HepG2 (cell line): ENCODE measurements around the gene DSTYK. TPM values are rescaled to one million over a fixed set of nuclear protein-coding genes. Genes with fewer than 3 reads are reported as not detected.
"Not testable (repeated sequence)": the region's sequence is repeated elsewhere in the genome, so short reads cannot be mapped to it uniquely, and the experiment has no call there.

Source experiments
- ATAC-seq: fragments of 200-7000 bp; cut with Tn5 transposase; 3 replicates; pipeline ENCODE4 v1.9.1; 2020; ENCODE audit warnings: mild to moderate bottlenecking, moderate library complexity
- BruUV-seq: library from RNA; stranded (reverse); fragments of 400-500 nt; replicated peaks from 2 replicates; lab custom pipeline; 2021; lab: Mats Ljungman, UMichigan
- CTCF ChIA-PET: fragments of 300-600 bp; formaldehyde crosslinking; extraction: SDS; loops from one replicate; lab custom pipeline; 2021; ENCODE audit warnings: low total read pairs, inconsistent platforms, low intra/inter-chr PET ratio; lab: Yijun Ruan, JAX
- POLR2A ChIA-PET: fragments of 350-600 bp; sonication (Branson Sonifier 250); formaldehyde crosslinking; loops from one replicate; lab custom pipeline; 2020; ENCODE audit warnings: antibody characterized with exemption, inconsistent platforms; lab: Yijun Ruan, JAX
- DNase-seq: peaks from one replicate; pipeline ENCODE4 v3.0.0-alpha.2; 2015; ENCODE audit warnings: low spot score
- FAIRE-seq: peaks from 3 replicates; lab custom pipeline; 2011; peaks lifted over from hg19 to GRCh38; lab: Jason Lieb, UNC
- H2AFZ ChIP-seq: one replicate; pipeline ENCODE4 v1.6.1; 2011; ENCODE audit warnings: low read length, inconsistent platforms
- H3K27ac ChIP-seq: fragments of 300-600 bp; 3 replicates; pipeline ENCODE4 v1.8.0; 2011; ENCODE audit warnings: mixed run types, mild to moderate bottlenecking, mixed read lengths, low read length, inconsistent platforms; ENCODE audit not compliant: insufficient read depth; ENCODE audit errors: extremely low read length
- H3K27me3 ChIP-seq, 2 experiments: fragments of 200-600 bp in 1 of 2; 2 replicates in 1 of 2; 3 replicates in 1 of 2; pipeline versions ENCODE4 v1.6.0 to v1.8.0; 2011; ENCODE audit warnings: low read length in 2 of 2, mild to moderate bottlenecking in 2 of 2, moderate library complexity in 2 of 2, inconsistent platforms in 1 of 2; ENCODE audit not compliant: insufficient read depth in 2 of 2, control insufficient read depth in 1 of 2
- H3K36me3 ChIP-seq, 2 experiments: fragments of 200-600 bp in 1 of 2; replicated peaks in 1 of 2; 2 replicates in 1 of 2; 3 replicates in 1 of 2; pipeline versions ENCODE4 v1.5.1 to v1.8.0; 2011; ENCODE audit warnings: low read length in 2 of 2, inconsistent platforms in 1 of 2; ENCODE audit not compliant: insufficient read depth in 2 of 2, control insufficient read depth in 1 of 2
- H3K4me1 ChIP-seq: 2 replicates; pipeline ENCODE4 v1.5.1; 2012; ENCODE audit warnings: low read length, inconsistent platforms; ENCODE audit not compliant: insufficient read depth
- H3K4me2 ChIP-seq: 2 replicates; pipeline ENCODE4 v1.6.0; 2011; ENCODE audit warnings: low read depth, low read length, inconsistent platforms
- H3K4me3 ChIP-seq, 3 experiments: fragments of 200-600 bp in 1 of 3; sonication (generic), shearing (Covaris generic) in 1 of 3; replicated peaks in 1 of 3; 2 replicates each; pipeline ENCODE4 v1.5.1; 2011 to 2016; ENCODE audit warnings: low read length in 3 of 3, inconsistent platforms in 2 of 3, low read depth in 2 of 3, mild to moderate bottlenecking in 2 of 3, control low read depth in 1 of 3, mixed read lengths in 1 of 3; ENCODE audit not compliant: insufficient read depth in 1 of 3
- H3K79me2 ChIP-seq: one replicate; pipeline ENCODE4 v1.6.1; 2011; ENCODE audit warnings: low read length, inconsistent platforms; ENCODE audit not compliant: insufficient read depth
- H3K9ac ChIP-seq: 2 replicates; pipeline ENCODE4 v1.6.0; 2011; ENCODE audit warnings: mild to moderate bottlenecking, low read depth, low read length, inconsistent platforms; ENCODE audit not compliant: insufficient read depth
- H3K9me3 ChIP-seq: 2 replicates; pipeline ENCODE4 v1.5.1; 2012; ENCODE audit warnings: mild to moderate bottlenecking, low read length
- H4K20me1 ChIP-seq: 2 replicates; pipeline ENCODE4 v1.6.0; 2011; ENCODE audit warnings: inconsistent platforms, mild to moderate bottlenecking, low read length, moderate library complexity; ENCODE audit not compliant: insufficient read depth
- KLF11 ChIP-seq: IDR thresholded peaks from 2 replicates; pipeline ENCODE4 v1.6.1; 2016; ENCODE audit warnings: missing compliant biosample characterization
- MAFF ChIP-seq: IDR thresholded peaks from 2 replicates; pipeline ENCODE4 v1.6.1; 2011; ENCODE audit warnings: low read depth, low read length, improper control_type of control experiment
- MAFK ChIP-seq, 2 experiments: IDR thresholded peaks in 1 of 2; conservative IDR thresholded peaks in 1 of 2; 2 replicates each; pipeline ENCODE4 v1.6.1; 2011; ENCODE audit warnings: improper control_type of control experiment in 2 of 2, low read length in 2 of 2
- ZBTB21 ChIP-seq: sonication (generic); formaldehyde crosslinking; IDR thresholded peaks from 2 replicates; pipeline ENCODE4 v1.4.0; 2020; ENCODE audit warnings: missing genetic modification reagents
- ZC3H4 ChIP-seq: sonication (generic); formaldehyde crosslinking; IDR thresholded peaks from 2 replicates; pipeline ENCODE4 v1.4.0; 2020; ENCODE audit warnings: missing genetic modification reagents, borderline replicate concordance
- ZFP36 ChIP-seq: fragments of 150-350 bp; IDR thresholded peaks from 2 replicates; pipeline ENCODE4 v1.6.1; 2018; ENCODE audit warnings: borderline replicate concordance, low read length, low read depth; ENCODE audit not compliant: partially characterized antibody
- ZNF816 ChIP-seq: sonication (generic); formaldehyde crosslinking; IDR thresholded peaks from 2 replicates; pipeline ENCODE4 v1.8.0; 2022; ENCODE audit warnings: missing genetic modification reagents, mild to moderate bottlenecking, borderline replicate concordance
- WGBS: methylation state at CpG from one replicate; pipeline ENCODE4 v1.1.6; 2017; ENCODE audit warnings: low lambda C conversion rate; 5-methylcytosine and 5-hydroxymethylcytosine counted together
- in situ Hi-C: cut with HindIII; loops from 2 replicates; pipeline ENCODE4 v1.10.0; 2017; ENCODE audit warnings: low pct_unique_long_range_greater_than_20kb; ENCODE audit not compliant: extremely low pct_ligation_motif_present
- intact Hi-C: fragments of 100-400 bp; cut with micrococcal nuclease; formaldehyde crosslinking; loops from one replicate; pipeline ENCODE4 v1.10.0; 2022; ENCODE audit not compliant: unreplicated experiment
- polyA plus RNA-seq, 8 experiments: library from polyadenylated mRNA; depleted of rRNA in 3 of 8; stranded (reverse) in 7 of 8; unstranded in 1 of 8; fragments of >200 nt; fragmentation: Illumina TruSeq in 4 of 8; extraction: Trizol in 4 of 8; gene quantifications; 2 replicates each; pipeline versions ENCODE4 v1.2.1 to v1.2.3, GENCODE V29; 2011 to 2016; ENCODE audit warnings: low read depth in 4 of 8, missing spikeins in 1 of 8, mixed read lengths in 1 of 8; ENCODE audit not compliant: insufficient read depth in 1 of 8
- total RNA-seq, 5 experiments: library from RNA; depleted of rRNA; stranded (reverse); fragments of >200 nt; fragmentation: Illumina TruSeq; extraction: Trizol; gene quantifications; 2 replicates each; pipeline ENCODE4 v1.2.3, GENCODE V29; 2016; ENCODE audit warnings: low read depth in 1 of 5
- TF ChIP-seq, protein P1 (sequence below): sonication (generic); formaldehyde crosslinking; IDR thresholded peaks from 2 replicates; pipeline ENCODE4 v1.5.1; 2020; ENCODE audit warnings: mild to moderate bottlenecking, missing genetic modification reagents

Gene DSTYK
- total and polyA plus RNA-seq, 2 of the 13 experiments (the other 11 are each of a cell fraction or from before 2014, with no cell fraction given): 2.6 to 4.8 TPM

DNA sequence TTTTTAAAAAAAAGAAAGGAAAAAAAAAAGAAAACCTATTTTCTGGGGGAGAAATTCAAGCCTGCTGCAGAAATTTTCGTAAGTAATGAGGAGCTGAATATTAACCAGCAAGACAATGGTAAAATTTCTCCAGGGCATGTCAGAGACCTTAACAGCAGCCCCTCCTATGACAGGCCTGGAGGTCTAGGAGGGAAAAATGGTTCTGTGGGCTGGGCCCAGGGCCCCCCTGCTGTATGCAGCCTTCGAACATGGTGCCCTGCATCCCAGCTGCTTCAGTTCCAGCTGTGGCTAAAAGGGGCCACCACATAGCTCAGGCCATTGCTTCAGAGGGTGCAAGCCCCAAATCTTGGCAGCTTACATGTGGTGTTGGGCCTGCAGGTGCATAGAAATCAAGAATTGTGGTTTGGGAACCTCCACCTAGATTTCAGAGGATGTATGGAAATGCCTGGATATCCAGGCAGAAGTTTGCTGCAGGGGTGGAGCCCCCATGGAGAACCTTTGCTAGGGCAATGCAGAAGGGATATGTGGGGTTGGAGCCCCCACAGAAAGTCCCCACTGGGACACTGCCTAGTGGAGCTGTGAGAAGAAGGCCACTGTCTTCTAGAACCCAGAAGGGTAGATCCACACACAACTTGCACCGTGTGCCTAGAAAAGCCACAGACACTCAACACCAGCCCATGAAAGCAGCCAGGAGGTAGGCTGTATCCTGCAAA is 55.7 kb downstream of the DSTYK start:
- BruUV-seq: TSS peak; percentile 28
- DNase-seq, ATAC-seq, POLR2A ChIA-PET, H3K9ac ChIP-seq, CTCF ChIA-PET, in situ Hi-C loops, H3K27me3 ChIP-seq, H2AFZ ChIP-seq, intact Hi-C loops, H3K4me3 ChIP-seq, H3K4me2 ChIP-seq, FAIRE-seq, H3K4me1 ChIP-seq, H3K79me2 ChIP-seq, H3K27ac ChIP-seq, H4K20me1 ChIP-seq: not testable (repeated sequence)
- Histone ChIP-seq H3K36me3 (peaks cover 9 to 56% of the 10 kb centered on the region in 2 experiments; a peak in 4 of 5 replicates), H3K9me3 (peaks cover 17% of the 10 kb centered on the region)
- TF ChIP-seq ZFP36: peak; percentile 19
- TF ChIP-seq, protein P1, sequence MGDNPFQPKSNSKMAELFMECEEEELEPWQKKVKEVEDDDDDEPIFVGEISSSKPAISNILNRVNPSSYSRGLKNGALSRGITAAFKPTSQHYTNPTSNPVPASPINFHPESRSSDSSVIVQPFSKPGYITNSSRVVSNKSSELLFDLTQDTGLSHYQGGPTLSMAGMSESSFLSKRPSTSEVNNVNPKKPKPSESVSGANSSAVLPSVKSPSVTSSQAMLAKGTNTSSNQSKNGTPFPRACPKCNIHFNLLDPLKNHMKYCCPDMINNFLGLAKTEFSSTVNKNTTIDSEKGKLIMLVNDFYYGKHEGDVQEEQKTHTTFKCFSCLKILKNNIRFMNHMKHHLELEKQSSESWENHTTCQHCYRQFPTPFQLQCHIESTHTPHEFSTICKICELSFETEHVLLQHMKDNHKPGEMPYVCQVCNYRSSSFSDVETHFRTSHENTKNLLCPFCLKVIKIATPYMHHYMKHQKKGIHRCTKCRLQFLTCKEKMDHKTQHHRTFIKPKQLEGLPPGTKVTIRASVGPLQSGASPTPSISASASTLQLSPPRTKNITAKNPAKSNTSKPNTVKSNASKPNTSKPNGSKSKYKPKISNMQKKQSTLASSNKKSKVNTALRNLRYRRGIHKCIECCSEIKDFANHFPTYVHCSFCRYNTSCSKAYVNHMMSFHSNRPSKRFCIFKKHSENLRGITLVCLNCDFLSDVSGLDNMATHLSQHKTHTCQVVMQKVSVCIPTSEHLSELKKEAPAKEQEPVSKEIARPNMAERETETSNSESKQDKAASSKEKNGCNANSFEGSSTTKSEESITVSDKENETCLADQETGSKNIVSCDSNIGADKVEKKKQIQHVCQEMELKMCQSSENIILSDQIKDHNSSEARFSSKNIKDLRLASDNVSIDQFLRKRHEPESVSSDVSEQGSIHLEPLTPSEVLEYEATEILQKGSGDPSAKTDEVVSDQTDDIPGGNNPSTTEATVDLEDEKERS (CRISPR knock-in tag): peak; percentile 77; the same call in 1 of the 2 replicates
- WGBS: 98% methylated on average over 2 of the region's 3 CpGs

DNA sequence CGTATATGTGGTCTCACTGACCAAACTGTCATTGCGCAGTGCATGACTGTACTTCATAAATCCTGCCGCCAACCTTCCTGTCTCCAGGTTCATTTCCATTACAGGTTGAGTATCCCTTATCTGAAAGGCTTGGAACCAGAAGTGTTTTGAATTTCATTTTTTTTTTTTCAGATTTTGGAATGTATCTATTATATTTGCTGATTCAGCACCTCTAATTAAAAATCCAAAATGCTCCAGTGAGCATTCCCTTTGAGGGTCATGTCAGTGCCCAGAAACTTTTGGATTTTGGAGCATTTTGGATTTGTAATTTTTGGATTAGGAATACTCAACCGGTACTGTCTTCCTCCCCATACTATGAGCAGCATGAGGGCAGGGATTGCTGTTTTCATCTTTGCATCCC is 59.0 kb downstream of the DSTYK start:
- Histone ChIP-seq H3K4me1 (no peaks in the 10 kb centered on the region), H3K79me2 (no peaks in the 10 kb centered on the region), H2AFZ (no peak overlapping the region), H3K9ac (no peak overlapping the region), H3K4me2 (no peak overlapping the region), H4K20me1 (no peaks in the 10 kb centered on the region), H3K27me3 (no peaks in the 10 kb centered on the region), H3K9me3 (peaks cover 17% of the 10 kb centered on the region), H3K4me3 (no peak overlapping the region), H3K36me3 (peaks cover 7 to 37% of the 10 kb centered on the region in 2 experiments; a peak in 4 of 5 replicates), H3K27ac (no peak overlapping the region)
- ATAC-seq (no peak), FAIRE-seq (no peak), DNase-seq (no peak)
- CTCF ChIA-PET: no interaction called here
- BruUV-seq: no TSS peak
- TF ChIP-seq MAFF (peak; percentile 94), MAFK (conservative IDR thresholded peaks at IDR 0.05 in 1 of 2, IDR thresholded peaks at IDR 0.05 in 1 of 2; ENCODE audit: low read length in 2 of 2) (peak; percentile 89 to 96), KLF11 (CRISPR knock-in tag) (no peak), ZC3H4 (CRISPR knock-in tag) (no peak), ZBTB21 (no peak), ZNF816 (CRISPR knock-in tag) (no peak)
- in situ Hi-C loops (no loop called here), intact Hi-C loops (no loop called here)
- WGBS: 100% methylated on average over 4 of the region's 4 CpGs
- POLR2A ChIA-PET: no interaction called here
